Cardiac septum (tissue), 1 donor: Measurements from ENCODE around the gene EHF. TPM values are rescaled to one million over a fixed set of nuclear protein-coding genes. Genes with fewer than 3 reads are reported as not detected.

ENCODE experiments used
- DNase-seq: peaks from one replicate; pipeline ENCODE4 v3.0.0-alpha.2; 2020; ENCODE audit warnings: low spot score
- intact Hi-C: fragments of 100-400 bp; cut with DNase I; formaldehyde crosslinking; loops from one replicate; pipeline ENCODE4 v1.14.0; 2022
- total RNA-seq: library from RNA; stranded (reverse); fragmentation: NEBNext Ultra II Directional; extraction: Animal tissue kit (Norgen Biotek cat#: 25700); gene quantifications from one replicate; pipeline ENCODE4 v1.2.1, GENCODE V29; 2021
- donor health status: DM: no; HTN: no; CAD: no.

EHF gene
- total RNA-seq, 1 donor from 2014 or later = 0.08 TPM

- intact Hi-C loops = no loop called here
- no peak for DNase-seq
These were observed 34.6 kb downstream of the EHF start for GRCh38 chr11:34655335-34656008.

- DNase-seq = no peak
- intact Hi-C loops = no loop called here
These were observed 35.3 kb downstream of the EHF start for GRCh38 chr11:34656062-34656720.

DNA sequence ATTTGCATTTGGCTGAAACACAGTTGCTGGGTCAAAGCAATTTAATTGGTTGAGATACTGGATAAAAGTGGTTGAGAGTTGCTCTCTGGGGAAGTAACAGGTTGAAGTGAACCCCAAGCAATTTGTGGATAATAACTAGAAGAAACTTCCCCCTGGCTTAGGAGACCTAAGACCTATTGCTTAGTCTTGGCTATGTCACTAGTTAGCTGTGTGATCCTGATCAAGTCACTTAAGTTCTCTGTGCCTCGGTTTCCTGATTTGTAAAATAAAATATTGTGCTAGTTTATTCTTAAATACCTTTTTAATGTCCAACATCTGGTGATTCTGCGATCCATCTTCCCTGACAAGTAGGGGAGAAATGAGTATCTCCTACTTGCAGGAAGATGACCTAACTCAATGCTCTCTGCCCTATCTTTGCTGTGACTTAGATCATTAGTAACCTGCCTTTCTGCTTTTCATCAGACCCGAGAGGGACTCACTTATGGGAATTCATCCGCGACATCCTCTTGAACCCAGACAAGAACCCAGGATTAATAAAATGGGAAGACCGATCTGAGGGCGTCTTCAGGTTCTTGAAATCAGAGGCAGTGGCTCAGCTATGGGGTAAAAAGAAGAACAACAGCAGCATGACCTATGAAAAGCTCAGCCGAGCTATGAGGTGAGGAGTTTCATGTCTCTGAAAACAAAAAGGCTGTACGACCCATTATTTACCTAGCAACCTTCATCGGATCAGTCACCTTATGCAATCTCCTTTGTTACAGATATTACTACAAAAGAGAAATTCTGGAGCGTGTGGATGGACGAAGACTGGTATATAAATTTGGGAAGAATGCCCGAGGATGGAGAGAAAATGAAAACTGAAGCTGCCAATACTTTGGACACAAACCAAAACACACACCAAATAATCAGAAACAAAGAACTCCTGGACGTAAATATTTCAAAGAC is 37.5 kb downstream of the EHF start:
- intact Hi-C loops = no loop called here
- no peak for DNase-seq

DNA sequence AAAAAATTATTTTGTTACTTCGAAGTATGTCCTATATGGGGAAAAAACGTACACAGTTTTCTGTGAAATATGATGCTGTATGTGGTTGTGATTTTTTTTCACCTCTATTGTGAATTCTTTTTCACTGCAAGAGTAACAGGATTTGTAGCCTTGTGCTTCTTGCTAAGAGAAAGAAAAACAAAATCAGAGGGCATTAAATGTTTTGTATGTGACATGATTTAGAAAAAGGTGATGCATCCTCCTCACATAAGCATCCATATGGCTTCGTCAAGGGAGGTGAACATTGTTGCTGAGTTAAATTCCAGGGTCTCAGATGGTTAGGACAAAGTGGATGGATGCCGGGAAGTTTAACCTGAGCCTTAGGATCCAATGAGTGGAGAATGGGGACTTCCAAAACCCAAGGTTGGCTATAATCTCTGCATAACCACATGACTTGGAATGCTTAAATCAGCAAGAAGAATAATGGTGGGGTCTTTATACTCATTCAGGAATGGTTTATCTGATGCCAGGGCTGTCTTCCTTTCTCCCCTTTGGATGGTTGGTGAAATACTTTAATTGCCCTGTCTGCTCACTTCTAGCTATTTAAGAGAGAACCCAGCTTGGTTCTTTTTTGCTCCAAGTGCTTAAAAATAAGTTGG is 38.3 kb downstream of the EHF start:
- intact Hi-C loops = no loop called here

GRCh38 chr11:34665077-34665835 is 44.4 kb downstream of the EHF start:
- intact Hi-C loops = no loop called here
- no peak for DNase-seq

More for the DNA sequence above, 38.3 kb downstream of the EHF start:
- no peak for DNase-seq

DNA sequence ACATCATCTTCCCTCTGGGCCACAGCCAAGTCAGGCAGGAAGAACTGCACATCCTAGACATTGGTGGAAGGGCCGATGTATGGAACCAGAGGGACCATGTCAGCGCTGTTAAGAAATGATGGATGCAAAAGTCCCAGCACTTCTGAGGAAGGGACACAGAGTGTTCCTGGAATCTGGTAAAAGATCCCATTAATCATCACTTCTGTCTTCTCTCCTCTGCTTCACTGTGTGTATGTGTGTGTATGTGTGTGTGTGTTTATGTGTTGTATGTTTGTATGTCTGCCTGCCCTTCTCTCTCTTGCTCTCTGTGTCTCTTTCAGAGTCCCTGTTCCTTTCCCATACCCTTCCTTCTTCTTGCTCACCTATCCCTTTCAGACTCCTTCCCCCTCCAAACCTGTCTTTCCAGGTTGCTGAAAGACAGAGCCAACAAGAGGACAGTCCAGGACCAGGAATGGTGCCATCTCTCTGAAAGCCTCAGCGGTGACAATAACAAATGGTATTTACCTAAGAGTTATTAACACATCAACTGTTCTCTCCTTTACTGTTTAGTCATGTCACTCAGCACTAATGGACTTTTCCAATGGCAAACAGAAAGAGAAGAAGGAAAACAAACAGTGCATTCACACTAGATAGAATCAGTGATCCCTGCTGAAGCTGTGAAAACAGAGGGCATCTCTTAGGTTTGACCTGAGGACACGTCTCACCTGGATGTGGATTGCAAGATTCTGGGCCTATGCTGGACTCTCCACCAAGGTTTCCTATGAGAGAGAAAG is 47.1 kb downstream of the EHF start:
- DNase-seq = no peak
- intact Hi-C loops = no loop called here

- intact Hi-C loops = no loop called here
These were observed 47.7 kb downstream of the EHF start for GRCh38 chr11:34668583-34669053.

GRCh38 chr11:34669458-34669857 is 48.6 kb downstream of the EHF start:
- no peak for DNase-seq
- intact Hi-C loops = no loop called here

More at GRCh38 chr11:34668583-34669053, 47.7 kb downstream of the EHF start:
- DNase-seq = no peak

DNA sequence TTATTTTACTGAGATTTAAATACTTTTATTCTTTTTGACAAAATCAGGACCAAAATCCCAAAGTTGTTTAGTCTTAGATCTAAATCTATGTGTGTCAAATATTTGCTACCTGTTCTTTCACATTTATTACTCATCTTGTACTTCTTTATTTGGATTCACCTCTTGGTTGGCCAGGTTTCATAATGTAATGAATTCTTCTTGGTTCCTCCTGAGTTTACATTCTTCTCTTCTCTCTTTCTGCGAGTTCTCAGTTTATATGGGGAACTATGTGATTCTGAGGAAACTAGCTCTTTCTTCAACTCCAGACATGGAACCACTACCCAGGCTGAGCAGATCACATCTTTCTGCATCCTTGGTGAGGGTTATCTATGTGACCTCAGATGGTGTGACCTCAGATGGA is 50.2 kb downstream of the EHF start:
- intact Hi-C loops = no loop called here
- DNase-seq = no peak

GRCh38 chr11:34671946-34672345 is 51.1 kb downstream of the EHF start:
- no peak for DNase-seq
- intact Hi-C loops = no loop called here

GRCh38 chr11:34674038-34674437 is 53.1 kb downstream of the EHF start:
- intact Hi-C loops = no loop called here

DNA sequence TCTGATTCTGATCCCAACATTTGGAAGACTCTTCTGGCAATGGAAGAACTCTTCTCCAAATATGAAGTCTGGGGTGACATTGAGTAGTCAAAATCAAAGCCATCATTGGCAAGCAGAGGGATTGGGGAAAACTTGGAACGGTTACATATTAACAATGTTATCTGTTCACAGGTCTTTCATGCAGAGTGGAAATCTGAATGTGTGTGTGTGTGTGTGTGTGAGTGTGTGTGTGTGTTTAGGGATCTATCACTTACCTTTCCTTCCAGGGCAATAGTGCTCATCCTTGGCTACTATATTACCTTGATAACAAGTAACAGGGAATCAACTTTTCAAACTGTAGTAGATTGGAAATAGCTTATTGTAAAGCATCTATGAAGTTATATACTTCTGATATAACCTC is 55.3 kb downstream of the EHF start:
- intact Hi-C loops = no loop called here
- DNase-seq = no peak

More at GRCh38 chr11:34674038-34674437, 53.1 kb downstream of the EHF start:
- DNase-seq = no peak

GRCh38 chr11:34679681-34680080 is 58.8 kb downstream of the EHF start:
- intact Hi-C loops = no loop called here

GRCh38 chr11:34680206-34680605 is 59.3 kb downstream of the EHF start:
- intact Hi-C loops = no loop called here
- DNase-seq = no peak

More at GRCh38 chr11:34679681-34680080, 58.8 kb downstream of the EHF start:
- no peak for DNase-seq

- intact Hi-C loops = no loop called here
- no peak for DNase-seq
These were observed 60.2 kb downstream of the EHF start for GRCh38 chr11:34680918-34681586.

DNA sequence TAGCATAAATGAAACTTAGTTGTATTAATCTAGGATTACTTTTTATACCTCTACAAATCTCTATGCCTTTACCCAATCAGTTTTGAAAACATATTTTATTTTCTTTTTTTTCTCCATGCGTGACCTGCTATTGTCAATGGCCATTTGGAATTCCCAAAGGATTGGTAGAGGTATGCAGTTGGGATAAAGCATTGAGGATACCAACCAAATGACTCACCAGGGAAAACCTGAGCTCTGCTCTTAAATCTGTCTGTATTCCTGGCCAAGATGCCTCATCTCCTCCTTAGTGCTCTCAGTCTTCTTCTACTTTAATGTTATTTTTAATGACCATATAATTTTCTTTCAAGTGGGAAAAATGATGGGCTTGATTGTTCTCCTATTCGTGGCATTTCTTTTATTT is 61.9 kb downstream of the EHF start:
- intact Hi-C loops = no loop called here
- DNase-seq = no peak

DNA sequence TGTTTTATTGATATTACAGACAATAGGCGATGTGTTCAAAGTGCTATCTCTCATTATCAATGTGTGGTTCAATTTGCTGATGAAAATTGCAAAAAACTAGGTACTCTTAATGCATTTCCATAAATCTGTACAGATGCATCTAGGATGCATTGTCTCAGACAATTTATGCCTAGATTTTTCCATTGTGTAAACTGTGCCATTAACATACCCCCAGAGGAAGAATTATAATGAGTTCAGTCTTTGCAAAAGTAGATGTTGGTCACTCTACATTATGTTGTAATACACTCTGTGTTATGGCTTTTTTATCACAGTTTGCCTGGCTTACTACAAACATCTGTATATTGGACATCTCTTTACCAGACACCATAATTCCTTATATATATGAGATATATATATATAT is 62.5 kb downstream of the EHF start:
- DNase-seq = no peak
- intact Hi-C loops = no loop called here

- no peak for DNase-seq
- intact Hi-C loops = no loop called here
These were observed 65.0 kb downstream of the EHF start for GRCh38 chr11:34685864-34686263.
